T-helper 1 cell treated with Interleukin-12 subunit alpha and Interleukin-12 subunit beta and Interleukin-4 antibody, amounts not matched to agents 30 μg/mL and 1 μg/mL, for 36 hours (primary cell): ENCODE data around the gene SIK2.

ENCODE experiments used
- H3K27ac Mint-ChIP-seq: one replicate; pipeline ENCODE4 v1.8.0; 2021; ENCODE audit warnings: mild to moderate bottlenecking, mixed read lengths
- H3K27me3 Mint-ChIP-seq: one replicate; pipeline ENCODE4 v1.8.0; 2021; ENCODE audit warnings: low read depth, mixed read lengths
- H3K36me3 Mint-ChIP-seq: one replicate; pipeline ENCODE4 v1.8.0; 2021; ENCODE audit warnings: low read depth, mixed read lengths
- H3K4me1 Mint-ChIP-seq: one replicate; pipeline ENCODE4 v1.8.0; 2021; ENCODE audit warnings: low read depth, mixed read lengths
- H3K4me3 Mint-ChIP-seq: one replicate; pipeline ENCODE4 v1.8.0; 2021; ENCODE audit warnings: mild to moderate bottlenecking, moderate library complexity, mixed read lengths
- H3K9me3 Mint-ChIP-seq: one replicate; pipeline ENCODE4 v1.8.0; 2021; ENCODE audit warnings: mixed read lengths

The SIK2 gene

DNA sequence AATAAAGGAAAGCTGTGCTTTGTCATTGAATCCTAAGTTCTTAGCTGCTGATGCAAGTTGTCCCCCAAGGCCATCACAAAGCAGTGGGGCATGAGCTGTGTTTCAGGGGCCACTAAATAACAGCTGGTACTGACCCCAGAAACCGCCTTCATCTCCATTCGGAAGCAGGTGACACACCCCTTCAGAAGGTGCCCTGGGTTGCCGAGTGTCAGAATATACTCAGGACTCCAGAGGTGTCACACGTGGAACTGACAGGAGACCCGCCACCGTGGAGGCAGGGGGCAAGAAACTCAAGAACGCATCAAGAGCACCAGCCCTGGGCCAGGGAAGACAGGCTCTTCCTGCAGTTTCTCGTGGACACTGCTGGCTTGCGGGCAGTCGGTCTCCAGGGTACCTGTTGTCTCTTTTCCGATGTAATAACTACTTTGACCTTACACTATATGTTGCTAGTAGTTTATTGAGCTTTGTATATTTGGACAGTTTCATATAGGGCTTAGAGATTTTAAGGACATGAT is 122.4 kb downstream of the SIK2 start:
- H3K4me1 Mint-ChIP-seq: no peaks in the 10 kb centered on the region
- H3K9me3 Mint-ChIP-seq: no peaks in the 10 kb centered on the region
- H3K27ac Mint-ChIP-seq: no peak overlapping the region
- H3K36me3 Mint-ChIP-seq: peaks cover 12% of the 10 kb centered on the region
- no peak overlapping the region for H3K4me3 Mint-ChIP-seq
- no peaks in the 10 kb centered on the region for H3K27me3 Mint-ChIP-seq

DNA sequence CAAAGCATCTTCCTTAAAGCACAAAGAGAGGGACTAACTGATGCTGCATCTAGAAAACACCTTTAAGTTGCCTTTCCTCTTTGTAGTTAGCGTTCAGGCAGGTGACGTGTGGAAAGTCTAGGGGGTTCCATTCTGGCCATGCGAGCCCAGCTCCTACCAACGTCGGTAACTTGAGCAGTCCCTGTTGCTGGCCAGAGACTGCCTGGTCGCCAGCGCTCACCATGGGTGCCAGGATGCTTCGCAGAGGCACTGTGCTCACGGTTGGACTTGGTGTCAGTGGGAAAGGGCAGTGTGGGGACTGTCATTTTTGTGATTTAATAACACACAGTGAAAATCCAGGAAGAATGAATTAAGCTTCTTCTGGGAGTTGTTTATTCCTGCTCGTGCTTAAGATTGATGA is 123.4 kb downstream of the SIK2 start:
- H3K9me3 Mint-ChIP-seq: no peaks in the 10 kb centered on the region
- H3K27ac Mint-ChIP-seq: no peak overlapping the region
- peaks cover 11% of the 10 kb centered on the region for H3K36me3 Mint-ChIP-seq
- H3K27me3 Mint-ChIP-seq: no peaks in the 10 kb centered on the region
- H3K4me3 Mint-ChIP-seq: no peak overlapping the region
- no peaks in the 10 kb centered on the region for H3K4me1 Mint-ChIP-seq

- no peak overlapping the region for H3K27ac Mint-ChIP-seq
- no peaks in the 10 kb centered on the region for H3K4me1 Mint-ChIP-seq
- H3K36me3 Mint-ChIP-seq: peaks cover 8% of the 10 kb centered on the region
- H3K9me3 Mint-ChIP-seq: no peaks in the 10 kb centered on the region
- no peaks in the 10 kb centered on the region for H3K27me3 Mint-ChIP-seq
- H3K4me3 Mint-ChIP-seq: no peak overlapping the region
Observed at GRCh38 chr11:111726301-111726713, 124.1 kb downstream of the SIK2 start.

- Mint-ChIP-seq H3K9me3 (no peaks in the 10 kb centered on the region), H3K4me1 (no peaks in the 10 kb centered on the region), H3K27ac (no peak overlapping the region), H3K4me3 (no peak overlapping the region), H3K36me3 (peaks cover 5% of the 10 kb centered on the region), H3K27me3 (no peaks in the 10 kb centered on the region)
Observed at GRCh38 chr11:111727431-111727830, 125.2 kb downstream of the SIK2 start.

DNA sequence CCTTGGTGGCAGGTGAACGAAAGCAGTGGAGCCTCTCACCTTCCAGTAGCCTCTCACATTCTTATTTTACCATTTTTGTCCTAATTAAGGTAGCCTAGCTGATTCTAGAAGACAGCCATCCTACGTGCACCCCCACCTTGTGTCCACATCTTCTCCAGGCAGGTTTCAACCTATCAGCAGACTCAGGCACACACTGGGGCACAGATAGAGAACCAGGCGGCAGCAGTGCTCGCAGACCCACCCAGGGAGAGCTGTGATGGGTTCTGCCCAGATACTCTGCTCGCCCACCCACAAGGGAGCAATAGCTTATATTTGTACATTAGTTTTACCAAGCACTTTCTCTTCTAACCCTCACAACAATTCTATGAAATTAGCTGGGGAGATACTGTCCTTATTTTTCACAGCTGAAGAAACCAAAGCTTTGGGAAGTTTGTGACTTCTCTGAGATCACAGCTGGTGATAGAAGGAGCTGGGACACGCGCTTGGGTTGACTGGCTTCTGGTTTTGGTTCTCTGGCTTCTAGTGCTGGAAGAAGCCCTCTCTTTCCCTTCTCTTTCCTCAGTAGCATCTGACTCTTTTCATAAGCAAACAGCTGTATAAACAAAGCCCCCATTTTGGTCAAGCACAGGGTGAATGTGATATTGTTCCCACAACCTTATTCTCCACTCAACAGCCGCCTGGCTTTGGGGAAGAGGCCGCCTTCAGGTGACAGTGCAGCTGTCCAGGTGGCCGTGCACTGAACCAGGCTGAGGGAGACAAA is 127.0 kb downstream of the SIK2 start:
- Mint-ChIP-seq H3K4me1 (no peaks in the 10 kb centered on the region), H3K9me3 (no peaks in the 10 kb centered on the region), H3K36me3 (no peaks in the 10 kb centered on the region), H3K27ac (no peak overlapping the region), H3K27me3 (no peaks in the 10 kb centered on the region), H3K4me3 (no peak overlapping the region)

DNA sequence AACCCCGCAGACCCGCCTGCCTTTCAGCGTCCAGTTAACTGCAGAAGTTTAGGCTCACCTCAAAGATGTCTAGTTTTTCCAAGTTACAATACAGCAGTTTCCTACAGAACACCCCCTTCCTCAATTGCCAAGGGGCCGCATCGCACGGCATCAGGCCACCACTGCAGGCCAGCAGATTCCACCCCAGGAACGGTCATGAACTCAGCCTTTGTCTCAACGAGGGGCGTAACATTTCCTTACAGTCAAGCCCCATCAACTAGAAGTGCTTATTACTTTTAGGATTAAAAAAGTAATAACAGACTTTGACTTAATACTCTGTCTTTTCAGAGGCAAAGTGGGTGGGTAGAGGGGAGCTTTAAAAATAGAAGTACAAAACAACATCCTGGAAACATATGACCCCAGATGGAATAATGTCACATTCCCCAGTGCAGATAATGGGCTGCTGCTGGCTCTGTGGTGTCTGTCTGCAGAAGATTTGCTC is 127.6 kb downstream of the SIK2 start:
- no peaks in the 10 kb centered on the region for H3K36me3 Mint-ChIP-seq
- H3K9me3 Mint-ChIP-seq: no peaks in the 10 kb centered on the region
- no peaks in the 10 kb centered on the region for H3K27me3 Mint-ChIP-seq
- no peak overlapping the region for H3K4me3 Mint-ChIP-seq
- no peaks in the 10 kb centered on the region for H3K4me1 Mint-ChIP-seq
- H3K27ac Mint-ChIP-seq: no peak overlapping the region

DNA sequence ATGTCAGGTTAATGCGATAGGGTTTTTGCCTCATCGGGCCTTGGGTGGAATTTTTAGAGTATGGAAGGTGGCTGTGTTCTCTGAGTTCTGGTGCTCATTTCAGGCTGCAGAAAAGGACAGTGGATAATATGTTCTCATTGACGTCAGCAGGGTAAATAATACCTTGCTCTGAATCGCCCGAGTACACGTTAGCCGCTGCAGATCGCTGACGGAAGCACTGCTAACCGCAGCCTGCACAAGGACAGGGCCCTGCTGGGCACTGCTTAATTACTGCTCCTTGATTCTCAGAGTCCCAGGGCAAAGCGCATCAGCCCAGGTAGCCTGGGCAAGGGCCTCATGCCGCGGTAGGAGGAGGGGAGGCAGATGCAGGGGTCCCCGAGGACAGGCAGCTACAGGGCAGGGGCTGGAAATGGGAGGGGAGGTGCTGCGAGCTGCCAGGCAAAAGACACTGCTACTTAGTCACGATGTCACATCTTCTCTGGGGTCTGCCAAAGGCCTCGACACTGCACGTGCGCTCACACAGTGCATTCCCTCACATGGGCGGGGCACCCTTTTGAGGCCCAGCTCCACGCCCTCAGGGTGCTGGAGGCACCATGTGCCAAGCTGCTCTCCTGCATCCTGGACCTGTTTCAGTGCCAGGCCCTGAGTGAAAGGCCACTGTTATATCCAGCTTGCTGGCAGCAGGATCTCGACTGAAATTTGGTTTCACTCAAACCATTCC is 128.8 kb downstream of the SIK2 start:
- Mint-ChIP-seq H3K27me3 (no peaks in the 10 kb centered on the region), H3K27ac (no peak overlapping the region), H3K36me3 (no peaks in the 10 kb centered on the region), H3K4me1 (no peaks in the 10 kb centered on the region), H3K4me3 (no peak overlapping the region), H3K9me3 (no peaks in the 10 kb centered on the region)

DNA sequence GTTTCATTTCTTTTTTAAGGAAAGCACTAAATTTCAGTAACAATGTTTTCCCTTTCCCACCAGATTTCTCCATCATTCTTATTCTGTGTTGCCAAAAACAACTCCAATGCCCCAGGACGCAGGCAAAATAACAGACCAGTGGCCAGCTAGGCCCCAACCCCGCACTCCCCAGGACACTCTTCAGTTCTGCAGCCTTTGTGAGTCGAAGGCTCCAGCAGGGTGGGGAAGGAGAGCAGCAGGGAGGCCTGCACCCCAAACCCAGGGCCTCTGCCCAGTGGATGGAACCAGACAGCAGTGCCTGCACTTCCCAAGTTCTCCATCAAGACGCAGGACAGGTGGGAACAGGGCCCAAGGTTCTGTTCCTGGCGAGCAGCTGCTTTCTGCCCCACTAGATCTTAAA is 129.6 kb downstream of the SIK2 start:
- H3K4me3 Mint-ChIP-seq: no peak overlapping the region
- H3K36me3 Mint-ChIP-seq: no peaks in the 10 kb centered on the region
- no peaks in the 10 kb centered on the region for H3K9me3 Mint-ChIP-seq
- no peak overlapping the region for H3K27ac Mint-ChIP-seq
- H3K27me3 Mint-ChIP-seq: no peaks in the 10 kb centered on the region
- H3K4me1 Mint-ChIP-seq: no peaks in the 10 kb centered on the region

- no peaks in the 10 kb centered on the region for H3K4me1 Mint-ChIP-seq
- H3K27ac Mint-ChIP-seq: no peak overlapping the region
- H3K4me3 Mint-ChIP-seq: no peak overlapping the region
- H3K27me3 Mint-ChIP-seq: no peaks in the 10 kb centered on the region
- no peaks in the 10 kb centered on the region for H3K9me3 Mint-ChIP-seq
- H3K36me3 Mint-ChIP-seq: no peaks in the 10 kb centered on the region
Observed at GRCh38 chr11:111733016-111733415, 130.8 kb downstream of the SIK2 start.

DNA sequence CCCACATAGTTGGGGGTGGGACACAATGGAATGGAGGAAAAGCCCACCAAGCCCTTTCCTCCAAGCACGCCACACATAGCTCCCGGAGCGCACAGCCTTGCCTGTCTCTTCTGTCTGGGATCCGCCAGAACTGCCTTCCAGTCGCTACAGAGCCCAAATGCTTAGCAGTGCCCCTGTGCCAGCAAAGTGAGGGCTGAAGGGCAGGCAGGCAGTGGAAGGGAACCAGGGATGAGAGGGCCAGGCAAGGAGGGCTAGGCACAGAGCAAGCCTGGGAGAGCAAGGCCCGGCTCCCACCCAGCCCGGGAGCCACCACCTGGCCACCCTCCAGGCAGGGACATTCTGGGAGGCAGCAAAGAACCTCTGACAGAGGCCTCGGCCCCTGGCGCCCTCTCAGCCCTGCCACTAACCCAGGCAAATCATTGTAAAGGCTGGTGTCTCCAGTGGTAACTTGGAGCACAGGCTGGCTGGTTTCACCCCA is 131.4 kb downstream of the SIK2 start:
- no peaks in the 10 kb centered on the region for H3K4me1 Mint-ChIP-seq
- H3K36me3 Mint-ChIP-seq: no peaks in the 10 kb centered on the region
- no peaks in the 10 kb centered on the region for H3K9me3 Mint-ChIP-seq
- H3K27me3 Mint-ChIP-seq: no peaks in the 10 kb centered on the region
- no peak overlapping the region for H3K27ac Mint-ChIP-seq
- H3K4me3 Mint-ChIP-seq: no peak overlapping the region

GRCh38 chr11:111734101-111734953 is 132.1 kb downstream of the SIK2 start:
- no peaks in the 10 kb centered on the region for H3K4me1 Mint-ChIP-seq
- H3K9me3 Mint-ChIP-seq: no peaks in the 10 kb centered on the region
- no peak overlapping the region for H3K4me3 Mint-ChIP-seq
- H3K27ac Mint-ChIP-seq: peak overlapping the region; percentile 50
- H3K27me3 Mint-ChIP-seq: no peaks in the 10 kb centered on the region
- H3K36me3 Mint-ChIP-seq: peaks cover 2% of the 10 kb centered on the region

DNA sequence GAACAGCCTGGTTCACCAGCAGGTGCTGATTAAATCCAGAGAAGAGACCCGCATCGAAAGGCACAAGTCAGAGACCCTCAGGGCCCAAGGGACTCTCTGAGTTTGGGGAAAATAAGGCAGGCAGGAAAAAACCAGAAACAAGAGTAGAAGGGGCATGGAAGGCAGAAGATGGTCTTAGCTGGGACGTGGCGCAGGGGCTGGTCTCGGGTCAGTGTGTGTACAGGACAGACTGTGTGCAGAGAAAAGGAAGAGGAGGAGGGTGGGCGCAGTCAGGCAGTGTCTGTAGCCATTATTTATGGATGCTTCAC is 132.7 kb downstream of the SIK2 start:
- no peak overlapping the region for H3K4me3 Mint-ChIP-seq
- H3K4me1 Mint-ChIP-seq: peaks cover under 1% of the 10 kb centered on the region
- no peaks in the 10 kb centered on the region for H3K27me3 Mint-ChIP-seq
- peak overlapping the region; percentile 50 for H3K27ac Mint-ChIP-seq
- no peaks in the 10 kb centered on the region for H3K9me3 Mint-ChIP-seq
- peaks cover 2% of the 10 kb centered on the region for H3K36me3 Mint-ChIP-seq

DNA sequence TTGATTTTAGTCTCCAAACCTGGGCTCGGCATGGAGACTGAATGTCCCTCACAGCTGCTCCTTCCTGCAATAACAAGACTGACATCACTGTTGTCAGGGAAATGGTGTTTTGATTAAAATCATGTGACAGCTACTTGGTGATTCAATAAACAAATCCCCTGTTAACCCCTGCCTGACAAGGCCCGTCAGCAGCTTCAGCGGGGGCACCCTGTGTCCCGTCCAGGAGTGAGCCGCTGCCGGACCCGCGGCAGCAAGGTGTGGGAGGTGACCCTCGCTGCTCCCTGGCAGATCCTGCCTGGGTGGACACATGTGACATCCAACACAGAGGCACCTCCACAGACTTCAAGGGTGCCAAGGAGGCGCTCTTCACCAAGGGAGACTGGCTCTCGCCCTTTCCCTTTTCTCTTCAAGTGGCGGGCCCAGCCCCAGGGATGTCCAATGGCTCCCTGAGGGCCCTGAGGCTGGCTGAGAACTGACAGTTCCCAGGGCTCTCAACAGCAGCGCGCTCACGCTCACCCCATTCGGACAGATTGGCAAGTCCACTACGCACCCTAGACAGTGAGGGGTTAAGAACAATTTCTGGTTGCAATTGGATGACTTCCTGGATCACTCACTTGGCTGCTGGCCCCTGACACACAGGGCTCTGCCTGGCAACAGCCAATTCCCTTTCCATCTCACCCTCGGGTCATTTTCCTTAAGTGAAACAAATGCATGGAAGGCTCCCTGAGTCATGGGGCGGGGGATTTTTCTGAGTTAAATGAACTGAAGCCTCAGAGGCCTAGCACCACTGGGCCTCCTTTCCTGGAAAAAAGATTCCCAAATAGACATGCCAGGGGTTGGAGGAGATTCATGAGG is 133.2 kb downstream of the SIK2 start:
- no peak overlapping the region for H3K27ac Mint-ChIP-seq
- no peak overlapping the region for H3K4me3 Mint-ChIP-seq
- no peaks in the 10 kb centered on the region for H3K9me3 Mint-ChIP-seq
- H3K36me3 Mint-ChIP-seq: peaks cover 2% of the 10 kb centered on the region
- peaks cover 1% of the 10 kb centered on the region for H3K4me1 Mint-ChIP-seq
- no peaks in the 10 kb centered on the region for H3K27me3 Mint-ChIP-seq

- Mint-ChIP-seq H3K4me3 (no peak overlapping the region), H3K9me3 (no peaks in the 10 kb centered on the region), H3K27ac (no peak overlapping the region), H3K4me1 (peaks cover 1% of the 10 kb centered on the region), H3K36me3 (peaks cover 5% of the 10 kb centered on the region), H3K27me3 (no peaks in the 10 kb centered on the region)
Observed at GRCh38 chr11:111736181-111736590, 133.9 kb downstream of the SIK2 start.
